Nephron (organoid): ENCODE results near the gene MSH4.
"Not testable (repeated sequence)": the region's sequence is repeated elsewhere in the genome, so short reads cannot be mapped to it uniquely, and the experiment has no call there.

Source experiments
- H3K27ac Mint-ChIP-seq, 3 experiments: 2 replicates each; pipeline ENCODE4 v1.8.0; 2020; ENCODE audit warnings: mixed read lengths in 3 of 3, mild to moderate bottlenecking in 2 of 3, moderate library complexity in 1 of 3
- H3K27me3 Mint-ChIP-seq: 2 replicates; pipeline ENCODE4 v1.8.0; 2021; ENCODE audit warnings: low read depth, mild to moderate bottlenecking, moderate library complexity, mixed read lengths
- H3K36me3 Mint-ChIP-seq: 2 replicates; pipeline ENCODE4 v1.8.0; 2020; ENCODE audit warnings: low read depth, mixed read lengths
- H3K4me1 Mint-ChIP-seq: 2 replicates; pipeline ENCODE4 v1.8.0; 2020; ENCODE audit warnings: mixed read lengths
- H3K4me3 Mint-ChIP-seq, 3 experiments: 2 replicates each; pipeline ENCODE4 v1.8.0; 2020; ENCODE audit warnings: mild to moderate bottlenecking in 3 of 3, mixed read lengths in 3 of 3, moderate library complexity in 2 of 3
- H3K9me3 Mint-ChIP-seq: 2 replicates; pipeline ENCODE4 v1.8.0; 2020; ENCODE audit warnings: mixed read lengths
- TF ChIP-seq, protein P1 (sequence below), 3 experiments: fragments of 200-600 bp; sonication (generic); IDR thresholded peaks; one replicate each; pipeline ENCODE4 v1.5.0; 2021; ENCODE audit warnings: antibody characterized with exemption in 3 of 3; ENCODE audit not compliant: unreplicated experiment in 3 of 3

MSH4 gene

DNA sequence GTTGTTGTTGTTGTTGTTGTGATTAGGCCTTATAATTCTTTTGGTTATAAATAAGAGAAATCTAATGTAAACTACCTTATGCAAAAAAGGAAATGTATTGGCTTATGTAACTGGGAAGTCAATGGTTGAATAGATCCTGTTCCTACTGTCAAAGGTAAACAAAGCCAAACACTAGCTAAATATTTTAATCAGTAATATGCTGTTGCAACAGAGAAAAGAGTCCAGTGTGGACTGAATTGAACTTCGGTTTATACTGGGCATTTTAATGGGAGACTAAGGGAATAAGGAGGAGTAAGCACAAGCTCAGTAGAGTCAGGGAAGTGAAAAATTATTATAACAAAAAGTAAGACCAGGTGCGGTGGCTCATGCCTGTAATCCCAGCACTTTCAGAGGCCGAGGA is 15.4 kb downstream of the MSH4 start:
- Mint-ChIP-seq H3K27me3 (no peaks in the 10 kb centered on the region), H3K36me3 (no peaks in the 10 kb centered on the region), H3K27ac (no peak overlapping the region), H3K4me3 (no peak overlapping the region), H3K9me3 (no peaks in the 10 kb centered on the region), H3K4me1 (no peaks in the 10 kb centered on the region)
- TF ChIP-seq, protein P1, sequence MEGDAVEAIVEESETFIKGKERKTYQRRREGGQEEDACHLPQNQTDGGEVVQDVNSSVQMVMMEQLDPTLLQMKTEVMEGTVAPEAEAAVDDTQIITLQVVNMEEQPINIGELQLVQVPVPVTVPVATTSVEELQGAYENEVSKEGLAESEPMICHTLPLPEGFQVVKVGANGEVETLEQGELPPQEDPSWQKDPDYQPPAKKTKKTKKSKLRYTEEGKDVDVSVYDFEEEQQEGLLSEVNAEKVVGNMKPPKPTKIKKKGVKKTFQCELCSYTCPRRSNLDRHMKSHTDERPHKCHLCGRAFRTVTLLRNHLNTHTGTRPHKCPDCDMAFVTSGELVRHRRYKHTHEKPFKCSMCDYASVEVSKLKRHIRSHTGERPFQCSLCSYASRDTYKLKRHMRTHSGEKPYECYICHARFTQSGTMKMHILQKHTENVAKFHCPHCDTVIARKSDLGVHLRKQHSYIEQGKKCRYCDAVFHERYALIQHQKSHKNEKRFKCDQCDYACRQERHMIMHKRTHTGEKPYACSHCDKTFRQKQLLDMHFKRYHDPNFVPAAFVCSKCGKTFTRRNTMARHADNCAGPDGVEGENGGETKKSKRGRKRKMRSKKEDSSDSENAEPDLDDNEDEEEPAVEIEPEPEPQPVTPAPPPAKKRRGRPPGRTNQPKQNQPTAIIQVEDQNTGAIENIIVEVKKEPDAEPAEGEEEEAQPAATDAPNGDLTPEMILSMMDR (IDR thresholded peaks at IDR 0.05; ENCODE audit: unreplicated experiment in 3 of 3) = no peak

DNA sequence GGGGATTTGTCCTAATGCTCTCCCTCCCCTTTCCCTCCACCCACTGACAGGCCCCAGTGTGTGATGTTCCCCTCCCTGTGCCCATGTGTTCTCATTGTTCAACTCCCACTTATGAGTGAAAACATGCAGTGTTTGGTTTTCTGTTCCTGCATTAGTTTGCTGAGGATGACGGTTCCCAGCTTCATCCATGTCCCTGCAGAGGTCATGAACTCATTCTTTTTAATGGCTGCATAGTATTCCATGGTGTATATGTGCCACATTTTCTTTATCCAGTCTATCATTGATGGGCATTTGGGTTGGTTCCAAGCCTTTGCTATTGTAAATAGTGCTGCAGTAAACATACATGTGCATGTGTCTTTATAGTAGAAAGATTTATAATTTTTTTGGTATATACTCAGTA is 26.9 kb downstream of the MSH4 start:
- H3K9me3 Mint-ChIP-seq = peaks cover 19% of the 10 kb centered on the region
- not testable (repeated sequence) for H3K36me3 Mint-ChIP-seq, H3K27ac Mint-ChIP-seq, H3K4me1 Mint-ChIP-seq, H3K27me3 Mint-ChIP-seq, H3K4me3 Mint-ChIP-seq

DNA sequence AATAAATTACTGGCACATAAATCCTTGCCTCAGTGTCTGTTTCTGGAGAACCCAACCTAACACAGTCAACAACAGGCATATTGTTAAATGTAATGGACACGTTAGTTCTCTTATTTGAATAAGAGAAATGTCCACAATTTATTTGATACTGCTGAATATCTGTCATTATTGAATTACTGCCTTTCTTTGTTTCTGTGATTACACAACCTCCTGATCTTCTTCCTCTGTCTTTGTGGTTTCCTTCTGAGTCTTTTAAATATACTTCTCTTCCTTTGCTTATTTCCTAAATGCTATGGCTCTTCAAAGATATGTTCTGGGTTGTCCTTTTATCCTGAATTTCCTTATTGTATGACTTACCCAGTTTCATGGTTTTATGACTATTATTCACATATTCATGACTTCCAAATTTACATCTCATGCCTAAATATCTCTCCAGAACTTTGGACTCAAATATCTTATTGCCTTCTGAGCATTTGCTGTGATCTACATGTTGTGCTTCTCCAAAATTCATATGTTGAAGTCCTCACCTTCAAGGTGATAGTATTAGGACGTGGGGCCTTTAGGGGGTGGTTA is 39.9 kb downstream of the MSH4 start:
- Mint-ChIP-seq H3K36me3 (no peaks in the 10 kb centered on the region), H3K27ac (no peak overlapping the region), H3K9me3 (peaks cover 35% of the 10 kb centered on the region), H3K4me1 (no peaks in the 10 kb centered on the region), H3K27me3 (no peaks in the 10 kb centered on the region), H3K4me3 (no peak overlapping the region)
- TF ChIP-seq, protein P1 (IDR thresholded peaks at IDR 0.05; ENCODE audit: unreplicated experiment in 3 of 3) = no peak

DNA sequence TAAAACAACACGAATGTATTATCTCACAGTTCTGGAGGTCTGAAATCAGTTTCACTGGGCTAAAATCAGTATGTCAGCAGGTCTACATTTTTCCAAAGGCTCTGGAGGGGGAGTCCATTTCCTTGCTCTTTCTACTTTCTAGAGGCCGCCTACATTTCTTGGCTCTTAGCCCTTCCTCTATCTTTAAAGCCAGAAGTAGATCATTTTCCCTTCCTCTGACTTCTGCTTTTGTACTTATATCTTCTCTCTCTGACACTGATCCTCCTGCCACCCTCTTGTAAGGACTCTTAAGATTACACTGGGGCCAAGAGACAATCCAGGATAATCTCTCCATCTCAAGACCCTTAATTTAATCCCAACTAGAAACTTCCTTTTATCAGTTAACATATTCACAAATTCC is 41.4 kb downstream of the MSH4 start:
- H3K4me1 Mint-ChIP-seq = no peaks in the 10 kb centered on the region
- no peaks in the 10 kb centered on the region for H3K36me3 Mint-ChIP-seq
- no peaks in the 10 kb centered on the region for H3K27me3 Mint-ChIP-seq
- peaks cover 24% of the 10 kb centered on the region for H3K9me3 Mint-ChIP-seq
- H3K4me3 Mint-ChIP-seq = no peak overlapping the region
- TF ChIP-seq, protein P1 (IDR thresholded peaks at IDR 0.05; ENCODE audit: unreplicated experiment in 3 of 3) = no peak
- H3K27ac Mint-ChIP-seq = no peak overlapping the region

DNA sequence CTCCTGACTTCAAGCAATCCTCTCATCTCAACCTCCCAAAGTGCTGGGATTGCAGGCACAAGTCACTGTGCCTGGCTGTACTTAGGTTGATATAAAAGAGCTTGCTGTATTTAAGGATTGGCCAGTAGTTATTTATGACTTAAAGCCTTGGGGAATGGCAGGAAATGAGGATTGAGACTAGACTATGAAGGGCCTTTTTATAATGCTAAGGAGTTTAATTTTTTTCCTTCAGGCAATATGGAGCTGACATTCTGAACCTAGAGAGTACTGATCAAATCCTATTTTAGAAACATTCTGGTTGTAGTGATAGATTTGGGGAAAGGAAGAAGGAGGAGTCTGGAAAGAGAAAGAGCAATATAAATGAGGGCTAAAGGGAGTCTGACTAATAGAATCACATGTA is 44.7 kb downstream of the MSH4 start:
- Mint-ChIP-seq H3K9me3 (peaks cover 12% of the 10 kb centered on the region), H3K4me3 (no peak overlapping the region), H3K27me3 (no peaks in the 10 kb centered on the region), H3K27ac (no peak overlapping the region), H3K36me3 (no peaks in the 10 kb centered on the region), H3K4me1 (no peaks in the 10 kb centered on the region)
- TF ChIP-seq, protein P1 (IDR thresholded peaks at IDR 0.05; ENCODE audit: unreplicated experiment in 3 of 3) = no peak

DNA sequence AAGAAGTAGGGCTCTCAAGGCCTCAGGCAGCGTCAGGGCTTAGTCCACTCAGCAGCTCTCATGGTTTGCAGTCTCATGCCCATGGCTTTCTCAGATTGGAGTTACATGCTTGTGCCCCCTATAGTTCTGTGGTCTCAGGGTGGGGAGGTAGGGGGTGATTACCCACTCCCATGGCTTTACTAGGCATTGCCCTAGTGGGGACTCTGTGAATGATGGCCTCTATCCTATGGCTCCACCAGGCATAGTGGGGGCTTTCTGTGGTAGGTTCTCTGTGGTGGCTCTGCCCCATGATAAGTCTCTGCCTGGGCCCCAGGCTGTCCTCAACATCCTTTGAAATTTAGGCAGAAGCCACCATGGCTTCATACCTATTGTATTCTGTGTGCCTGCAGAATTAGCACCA is 48.9 kb downstream of the MSH4 start:
- Mint-ChIP-seq H3K9me3 (no peaks in the 10 kb centered on the region), H3K36me3 (no peaks in the 10 kb centered on the region), H3K27me3 (no peaks in the 10 kb centered on the region), H3K4me1 (no peaks in the 10 kb centered on the region), H3K4me3 (no peak overlapping the region), H3K27ac (no peak overlapping the region)
- TF ChIP-seq, protein P1 (IDR thresholded peaks at IDR 0.05; ENCODE audit: unreplicated experiment in 3 of 3) = no peak
